Stimulated activated CD4-positive, alpha-beta T cell treated with anti-CD3 and anti-CD28 coated beads, TNF-alpha, amount 100 ng/mL, for 48 hours (primary cell): Measurements from ENCODE around the gene MSRB2.
"Not testable (repeated sequence)": the region's sequence is repeated elsewhere in the genome, so short reads cannot be mapped to it uniquely, and the experiment has no call there.

Experiments
- DNase-seq, 3 donors: peaks; one replicate each; pipeline ENCODE4 v3.0.0-alpha.2; 2020; ENCODE audit warnings: low read depth in 3 of 3

MSRB2 gene

GRCh38 chr10:23095404-23095965 lies at the start of gene MSRB2:
Gene MSRB2, plus strand, starts transcription at chr10:23095579. Its CDS starts 30 bp downstream, at chr10:23095609.
- peak in 2 of 3 donors; percentile 48 to 73 for DNase-seq

GRCh38 chr10:23046027-23046426 lies 49.4 kb upstream of the MSRB2 start:
- no peak for DNase-seq

- DNase-seq, result no peak
Measured at GRCh38 chr10:23047201-23048050, 48.0 kb upstream of the MSRB2 start.

- no peak for DNase-seq
Measured at GRCh38 chr10:23048191-23048590, 47.2 kb upstream of the MSRB2 start.

GRCh38 chr10:23051278-23051677 lies 44.1 kb upstream of the MSRB2 start:
- no peak for DNase-seq

GRCh38 chr10:23051855-23052331 lies 43.5 kb upstream of the MSRB2 start:
- DNase-seq, result no peak

GRCh38 chr10:23053036-23053435 lies 42.3 kb upstream of the MSRB2 start:
- DNase-seq, result no peak

GRCh38 chr10:23055424-23056185 lies 39.8 kb upstream of the MSRB2 start:
- no peak for DNase-seq

- no peak for DNase-seq
Measured at GRCh38 chr10:23056186-23056579, 39.2 kb upstream of the MSRB2 start.

GRCh38 chr10:23058366-23058765 lies 37.0 kb upstream of the MSRB2 start:
- no peak for DNase-seq

GRCh38 chr10:23060918-23061317 lies 34.5 kb upstream of the MSRB2 start:
- no peak for DNase-seq

- DNase-seq, result no peak
Measured at GRCh38 chr10:23063045-23063972, 32.1 kb upstream of the MSRB2 start.

- no peak for DNase-seq
Measured at GRCh38 chr10:23063973-23064812, 31.2 kb upstream of the MSRB2 start.

- DNase-seq, result not testable (repeated sequence)
Measured at GRCh38 chr10:23064813-23065114, 30.6 kb upstream of the MSRB2 start.

GRCh38 chr10:23065181-23065948 lies 30.0 kb upstream of the MSRB2 start:
- DNase-seq, result no peak

GRCh38 chr10:23067337-23067736 lies 28.0 kb upstream of the MSRB2 start:
- DNase-seq, result no peak

GRCh38 chr10:23067939-23068775 lies 27.2 kb upstream of the MSRB2 start:
- peak; percentile 30 to 56 (median 49) for DNase-seq

GRCh38 chr10:23069019-23069815 lies 26.2 kb upstream of the MSRB2 start:
- DNase-seq, result no peak
